Daoy (cell line): ENCODE measurements around the gene LASP1NB. TPM values are rescaled to one million over a fixed set of nuclear protein-coding genes. Genes with fewer than 3 reads are reported as not detected.

Experiments
- DNase-seq: peaks from one replicate; pipeline ENCODE4 v3.0.0-alpha.2; 2015; ENCODE audit warnings: low read depth
- total RNA-seq: library from RNA; depleted of rRNA; stranded (reverse); fragments of >200 nt; shearing (Covaris generic); gene quantifications from 2 replicates; pipeline ENCODE4 v1.2.3, GENCODE V29; 2014; rRNA removed

LASP1NB gene

DNA sequence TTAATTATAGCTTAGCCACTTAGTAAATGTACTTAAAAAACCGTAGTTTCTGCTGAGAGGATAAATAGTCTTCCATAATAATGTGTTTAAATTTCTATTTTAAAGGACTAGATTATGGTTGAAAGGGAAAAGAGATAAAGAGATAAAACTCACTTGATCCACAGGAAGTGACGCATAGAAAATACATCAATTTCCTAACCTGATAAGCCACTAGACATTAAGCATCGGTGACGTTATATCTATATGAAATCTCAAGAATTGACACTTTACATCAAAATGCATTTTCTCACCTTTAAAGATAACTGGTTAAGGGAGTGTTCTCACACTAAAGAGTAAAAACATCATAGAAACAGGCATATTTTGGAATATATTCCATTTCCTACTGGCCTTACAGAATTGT is 36.0 kb downstream of the LASP1NB start:
- no peak for DNase-seq

DNA sequence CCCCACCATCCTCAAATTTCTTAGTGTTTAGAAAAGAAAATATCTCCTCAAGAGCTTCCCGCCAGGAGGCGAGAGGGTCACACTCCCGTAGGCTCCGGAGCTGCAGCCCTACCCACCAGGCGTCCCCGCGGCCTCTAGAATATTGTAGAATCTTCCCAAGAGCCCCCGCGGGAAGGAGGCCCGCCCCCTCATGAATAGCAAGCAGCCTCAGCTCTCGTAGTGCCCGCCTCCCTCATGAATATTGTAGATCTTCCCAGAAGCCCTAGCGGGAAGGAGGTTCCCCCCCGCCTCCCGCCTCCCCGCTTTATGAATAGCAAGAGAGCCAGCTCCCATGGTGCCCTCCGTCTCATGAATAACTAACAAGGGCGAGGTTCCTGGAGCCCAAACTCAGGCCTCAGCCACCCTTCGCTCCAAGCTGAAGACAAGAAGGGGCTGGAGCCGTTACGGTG is 41.9 kb downstream of the LASP1NB start, which contains the start of gene FBXO47:
TSS of gene FBXO47 (minus strand) at position 114 of the 449 bp plus-strand sequence. CDS start 4,378 bp downstream, outside the sequence.
- no peak for DNase-seq

DNA sequence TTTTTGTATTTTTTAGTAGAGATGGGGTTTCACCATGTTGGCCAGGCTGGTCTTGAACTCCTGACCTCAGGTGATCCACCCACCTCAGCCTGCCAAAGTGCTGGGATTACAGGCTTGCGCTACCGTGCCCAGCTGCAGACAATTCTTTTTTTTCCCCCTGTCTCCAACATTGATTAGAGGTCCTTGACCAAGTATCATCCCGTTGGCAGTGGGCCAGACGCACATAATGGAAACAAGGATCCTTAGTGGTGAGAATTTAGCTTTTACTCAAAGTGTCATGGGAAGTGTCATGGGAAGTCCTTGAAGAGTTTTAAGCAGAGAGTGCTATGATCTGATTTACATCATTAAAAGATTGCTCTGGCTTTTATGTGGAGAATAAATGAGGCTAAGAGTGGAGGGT is 43.9 kb downstream of the LASP1NB start:
- no peak for DNase-seq

DNA sequence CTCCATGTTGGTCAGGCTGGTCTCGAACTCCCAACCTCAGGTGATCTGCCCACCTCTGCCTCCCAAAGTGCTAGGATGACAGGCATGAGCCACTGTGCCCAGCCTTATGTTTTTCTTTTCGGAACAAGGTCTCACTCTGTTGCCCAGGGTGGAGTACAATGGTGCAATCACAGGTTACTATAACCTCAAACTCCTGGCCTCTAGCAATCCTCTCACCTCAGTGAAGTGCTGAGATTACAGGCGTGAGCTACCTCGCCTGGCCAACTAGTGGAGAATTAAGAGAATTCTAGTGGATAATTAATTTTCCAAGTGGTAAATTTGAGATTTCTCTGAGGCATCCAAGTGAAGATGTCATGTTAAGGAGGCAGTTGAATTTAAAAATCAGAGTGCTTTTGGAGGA is 44.7 kb downstream of the LASP1NB start:
- DNase-seq = no peak

DNA sequence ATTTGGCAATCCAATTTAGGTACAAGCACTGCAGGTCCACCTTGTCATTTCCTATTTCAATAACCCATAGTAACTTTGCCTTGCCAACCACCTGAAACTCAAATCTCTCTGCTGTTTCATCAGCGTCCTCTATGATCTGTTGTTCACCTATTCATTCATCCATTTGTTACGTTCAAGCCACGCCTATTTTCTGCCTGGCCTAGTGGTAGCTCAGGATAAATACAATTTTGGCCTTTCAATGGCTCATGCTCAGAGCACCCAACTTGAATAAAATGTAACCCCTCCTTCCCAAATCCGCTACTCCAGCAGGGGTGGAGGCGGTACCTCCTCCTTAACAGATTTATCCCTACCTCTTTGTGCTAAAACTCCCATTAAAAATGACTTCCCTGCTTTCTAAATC is 45.4 kb downstream of the LASP1NB start:
- no peak for DNase-seq

DNA sequence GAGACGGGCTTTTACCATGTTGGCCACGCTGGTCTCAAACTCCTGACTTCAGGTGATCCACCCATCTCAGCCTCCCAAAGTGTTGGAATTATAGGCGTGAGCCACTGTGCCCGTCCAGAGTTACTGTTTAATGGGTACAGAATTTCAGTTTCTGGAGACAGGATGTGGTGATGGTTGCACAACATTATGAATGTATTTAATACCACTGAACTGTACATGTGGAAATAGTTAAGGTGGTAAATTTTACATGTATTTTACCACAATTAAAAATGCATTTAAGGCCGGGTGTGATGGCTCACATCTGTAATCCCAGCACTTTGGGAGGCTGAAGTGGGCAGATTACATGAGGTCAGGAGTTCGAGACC is 50.8 kb downstream of the LASP1NB start:
- peak; percentile 7 for DNase-seq

DNA sequence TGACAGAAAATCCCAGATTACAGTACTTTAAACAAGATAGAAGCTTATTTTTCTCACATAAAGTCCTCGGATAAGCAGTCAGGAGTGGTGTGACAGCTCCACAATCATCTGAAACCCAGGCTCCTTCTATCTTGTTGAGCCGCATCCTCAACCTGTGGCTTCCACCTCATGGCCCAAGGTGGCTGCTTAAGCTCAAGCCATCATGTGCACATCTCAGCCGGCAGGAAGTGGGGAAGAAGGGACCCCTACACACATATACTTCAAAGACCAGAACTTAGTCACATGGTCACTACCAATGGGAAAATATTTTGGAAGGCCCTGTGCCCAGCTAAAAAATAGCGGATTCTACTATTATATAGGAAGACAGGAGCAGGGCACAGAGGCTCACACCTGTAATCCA is 52.8 kb downstream of the LASP1NB start:
- DNase-seq = no peak

Other genes starting within 250 kb of the LASP1NB start
- gene MLLT6, start 220.3 kb upstream of the LASP1NB start, total RNA-seq = 12.4 and 12.9 TPM in 2 replicates
- gene CISD3, start 195.3 kb upstream of the LASP1NB start, total RNA-seq = 0.57 and 3.4 TPM in 2 replicates
- gene PCGF2, start 177.3 kb upstream of the LASP1NB start, total RNA-seq = 3.3 and 3.5 TPM in 2 replicates
- gene PSMB3, start 172.9 kb upstream of the LASP1NB start, total RNA-seq = 524 and 545 TPM in 2 replicates
- 16.6 and 22.4 TPM in 2 replicates for gene PIP4K2B, start 126.1 kb upstream of the LASP1NB start, total RNA-seq
- 9.8 and 17.3 TPM in 2 replicates for gene CWC25, start 100.3 kb upstream of the LASP1NB start, total RNA-seq
- 1,167 and 1,311 TPM in 2 replicates for gene RPL23, start 71.9 kb upstream of the LASP1NB start, total RNA-seq
- gene LASP1, start 55.6 kb upstream of the LASP1NB start, total RNA-seq = 71.0 and 77.9 TPM in 2 replicates
- gene FBXO47, start 41.8 kb downstream of the LASP1NB start, total RNA-seq = not detected in 2 replicates
- gene PLXDC1, start 226.0 kb downstream of the LASP1NB start, total RNA-seq = 0.11 TPM in 1 of 2 replicates, not detected in the other
- not detected in 2 replicates for gene ARL5C, start 240.5 kb downstream of the LASP1NB start, total RNA-seq